Suprapubic skin (tissue), 3 donors: ENCODE results near the gene ADGRG1.

ENCODE experiments used
- CTCF ChIP-seq, 2 donors: fragments of 200-600 bp in 1 of 2; fragments of 450-650 bp in 1 of 2; sonication (generic) in 1 of 2; IDR thresholded peaks; one replicate each; pipeline ENCODE4 v1.5.1; 2016 to 2019; ENCODE audit warnings: antibody characterized with exemption in 2 of 2, mild to moderate bottlenecking in 1 of 2, moderate library complexity in 1 of 2
- EP300 ChIP-seq: sonication (generic); formaldehyde crosslinking; IDR thresholded peaks from one replicate; pipeline ENCODE4 v1.6.1; 2017; ENCODE audit warnings: antibody characterized with exemption
- POLR2A ChIP-seq, 2 donors: fragments of 450-650 bp; IDR thresholded peaks; one replicate each; pipeline ENCODE4 v1.6.1; 2017; ENCODE audit warnings: antibody characterized with exemption in 2 of 2, mild to moderate bottlenecking in 2 of 2, moderate library complexity in 2 of 2

- TF ChIP-seq CTCF (IDR thresholded peaks at IDR 0.05) (no peak), POLR2A (IDR thresholded peaks at IDR 0.05) (no peak), EP300 (no peak)
Measured at GRCh38 chr16:57636184-57636583, 7.8 kb downstream of the ADGRG1 start.
